Thymus (tissue), 11 donors: ENCODE results near the gene STXBP4. TPM values are rescaled to one million over a fixed set of nuclear protein-coding genes. Genes with fewer than 3 reads are reported as not detected.

Experiments
- DNase-seq, 9 donors: peaks; one replicate each; pipeline ENCODE4 v3.0.0-alpha.2; 2013; ENCODE audit warnings: low spot score in 9 of 9, low read depth in 6 of 9, missing footprints in 1 of 9
- H3K27ac ChIP-seq, 2 donors: one replicate each; pipeline ENCODE4 v1.5.1; 2013; ENCODE audit warnings: control low read depth in 1 of 2, low read depth in 1 of 2, low read length in 1 of 2, mild to moderate bottlenecking in 1 of 2, moderate library complexity in 1 of 2
- H3K27me3 ChIP-seq, 2 donors: one replicate each; pipeline ENCODE4 v1.5.1; 2013; ENCODE audit warnings: low read length in 1 of 2; ENCODE audit not compliant: control insufficient read depth in 2 of 2, insufficient read depth in 1 of 2
- H3K36me3 ChIP-seq, 2 donors: one replicate each; pipeline ENCODE4 v1.5.1; 2013; ENCODE audit warnings: low read length in 1 of 2, mild to moderate bottlenecking in 1 of 2, moderate library complexity in 1 of 2; ENCODE audit not compliant: control insufficient read depth in 2 of 2, insufficient read depth in 2 of 2
- H3K4me1 ChIP-seq, 2 donors: one replicate each; pipeline ENCODE4 v1.5.1; 2013; ENCODE audit warnings: low read length in 2 of 2; ENCODE audit not compliant: control insufficient read depth in 2 of 2, insufficient read depth in 2 of 2
- H3K4me3 ChIP-seq, 2 donors: one replicate each; pipeline ENCODE4 v1.5.1; 2013; ENCODE audit warnings: low read length in 2 of 2, control low read depth in 1 of 2, mild to moderate bottlenecking in 1 of 2
- H3K9me3 ChIP-seq, 2 donors: one replicate each; pipeline ENCODE4 v1.5.1; 2013; ENCODE audit warnings: low read length in 1 of 2, mild to moderate bottlenecking in 1 of 2; ENCODE audit not compliant: control insufficient read depth in 2 of 2, insufficient read depth in 1 of 2
- WGBS: extraction: QIAGEN DNeasy Blood & Tissue Kit; methylation state at CpG from one replicate; pipeline ENCODE4 v1.1.7; 2013; 5-methylcytosine and 5-hydroxymethylcytosine counted together
- polyA plus RNA-seq: library from polyadenylated mRNA; stranded (reverse); fragments of 200-250 nt; gene quantifications from one replicate; pipeline ENCODE4 v1.2.3, GENCODE V29; 2013
- total RNA-seq: library from RNA; stranded (reverse); fragments of 120-200 nt; gene quantifications from one replicate; pipeline ENCODE4 v1.2.4, GENCODE V29; 2013
- donor health status: healthy.

Gene STXBP4
- total and polyA plus RNA-seq, 2 donors, result 1.9 to 7.3 TPM

DNA sequence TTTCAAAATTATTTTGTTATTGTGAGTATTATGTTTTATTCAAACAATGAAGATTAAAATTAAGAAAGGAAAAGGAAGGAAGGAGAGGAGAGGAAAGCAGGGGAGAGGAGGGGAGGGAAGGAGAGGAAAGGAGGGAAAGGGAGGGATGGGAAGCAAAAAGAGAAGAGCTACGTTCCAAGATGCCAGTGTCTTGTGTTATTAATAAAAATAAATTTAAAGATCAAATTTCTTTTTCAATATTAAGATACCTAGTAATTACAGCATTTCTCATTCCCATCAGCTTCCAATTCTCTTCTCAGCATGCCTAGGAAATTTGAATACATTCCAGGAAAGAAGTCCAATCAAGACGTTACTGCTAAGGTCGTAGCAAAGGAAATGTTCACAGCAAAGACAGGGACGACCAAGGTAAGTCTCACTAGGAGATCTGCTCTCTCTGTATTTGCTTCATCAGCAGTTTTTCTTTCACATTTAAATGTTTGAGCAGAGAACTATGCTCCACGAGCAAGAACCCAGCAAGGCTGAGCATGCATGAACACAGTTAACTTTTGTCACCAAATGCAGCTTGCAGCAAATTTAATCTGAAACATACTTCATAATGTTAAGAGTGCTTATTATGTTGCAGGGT is 232.9 kb downstream of the STXBP4 start:
- H3K27me3 ChIP-seq, result no peaks in the 10 kb centered on the region
- WGBS, result 32% methylated on average over 5 of the region's 5 CpGs
- no peak for DNase-seq

GRCh38 chr17:55202896-55203295 is 234.3 kb downstream of the STXBP4 start:
- WGBS, result 89% methylated on average over 2 of the region's 2 CpGs
- no peaks in the 10 kb centered on the region for H3K4me1 ChIP-seq
- DNase-seq, result no peak
- H3K9me3 ChIP-seq, result no peaks in the 10 kb centered on the region
- no peak overlapping the region for H3K27ac ChIP-seq
- H3K4me3 ChIP-seq, result no peak overlapping the region
- H3K36me3 ChIP-seq, result no peaks in the 10 kb centered on the region
- no peaks in the 10 kb centered on the region for H3K27me3 ChIP-seq

More for the DNA sequence above, 232.9 kb downstream of the STXBP4 start:
- Histone ChIP-seq H3K4me3 (no peak overlapping the region), H3K9me3 (no peaks in the 10 kb centered on the region), H3K27ac (no peak overlapping the region), H3K36me3 (no peaks in the 10 kb centered on the region), H3K4me1 (no peaks in the 10 kb centered on the region)

DNA sequence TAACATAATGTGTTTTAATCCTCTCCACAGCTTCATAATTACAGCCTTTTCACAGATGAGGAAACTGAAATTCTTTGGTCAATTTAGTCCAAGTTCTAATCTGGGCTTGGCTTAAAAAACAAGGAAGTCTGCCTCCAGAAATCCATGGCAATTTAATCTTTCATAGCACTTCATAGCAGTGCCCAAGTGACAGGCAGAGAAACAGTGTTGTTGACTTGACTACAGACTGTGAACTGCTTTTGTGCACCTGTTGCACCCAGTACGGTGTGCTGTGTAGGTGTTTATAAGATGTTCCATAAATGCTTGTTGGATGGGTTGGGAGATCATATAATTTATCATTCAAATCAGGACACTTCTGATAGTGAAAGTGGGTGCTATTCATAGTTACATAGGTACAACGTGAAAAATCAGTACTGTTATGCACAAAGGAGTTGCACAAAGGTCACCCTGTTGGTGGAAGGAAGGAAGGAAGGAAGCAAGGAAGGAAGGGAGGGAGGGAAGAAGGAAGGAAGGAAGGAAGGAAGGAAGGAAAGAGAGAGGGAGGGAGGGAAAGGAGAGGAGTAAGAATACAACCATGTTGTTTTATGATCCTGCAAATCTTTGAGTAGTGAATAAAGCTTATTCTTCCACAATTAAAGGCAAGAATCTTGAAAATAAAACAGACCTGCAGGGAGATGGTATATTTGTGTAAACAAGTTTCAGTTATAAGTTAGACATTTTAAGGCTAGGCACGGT is 239.7 kb downstream of the STXBP4 start:
- Histone ChIP-seq H3K4me1 (no peaks in the 10 kb centered on the region), H3K36me3 (no peaks in the 10 kb centered on the region), H3K4me3 (no peak overlapping the region), H3K27ac (no peak overlapping the region), H3K9me3 (no peaks in the 10 kb centered on the region), H3K27me3 (no peaks in the 10 kb centered on the region)
- no peak for DNase-seq
- 91% methylated on average over 3 of the region's 3 CpGs for WGBS

DNA sequence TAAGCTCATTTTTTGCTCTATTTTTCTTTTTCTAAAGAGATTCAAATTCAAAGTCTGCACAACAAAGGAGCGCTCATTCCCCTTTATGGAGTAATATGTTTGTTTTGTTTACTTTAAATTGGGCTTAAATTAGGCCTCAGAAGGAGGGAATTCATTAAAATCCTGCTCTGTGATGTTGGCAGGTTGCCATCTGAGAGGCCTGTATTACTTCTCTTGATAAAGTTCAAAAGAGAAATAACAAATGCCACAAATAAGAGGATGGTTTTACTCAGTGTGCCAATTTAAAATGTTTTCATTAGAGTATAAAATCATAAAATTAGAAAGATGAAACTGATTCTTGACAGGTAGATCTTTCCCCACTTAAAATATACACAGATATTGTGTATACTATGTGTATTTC is 241.7 kb downstream of the STXBP4 start:
- Histone ChIP-seq H3K4me1 (no peaks in the 10 kb centered on the region), H3K9me3 (no peaks in the 10 kb centered on the region), H3K27ac (no peak overlapping the region), H3K27me3 (no peaks in the 10 kb centered on the region), H3K4me3 (no peak overlapping the region), H3K36me3 (no peaks in the 10 kb centered on the region)
- no peak for DNase-seq
- 100% methylated on average over 1 of the region's 1 CpG for WGBS

DNA sequence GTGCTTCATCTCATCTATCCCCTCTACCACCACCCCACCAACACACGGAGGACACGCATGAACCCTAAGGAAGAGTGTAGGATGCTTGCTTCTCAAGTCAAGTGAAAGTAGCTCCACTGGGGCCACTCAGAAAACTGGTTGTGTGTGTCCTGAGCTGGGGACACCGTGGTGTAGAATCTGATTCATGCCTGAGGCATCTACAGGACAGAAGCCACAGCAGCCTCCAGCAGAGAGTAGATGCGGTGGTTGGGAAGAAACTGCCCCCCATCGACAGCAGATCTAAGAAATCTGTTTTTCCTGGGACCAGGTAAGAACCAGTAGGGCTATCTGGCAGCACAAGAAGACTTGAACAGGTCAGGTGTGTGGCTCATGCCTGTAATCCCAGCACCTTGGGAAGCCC is 244.3 kb downstream of the STXBP4 start:
- Histone ChIP-seq H3K4me3 (no peak overlapping the region), H3K27ac (no peak overlapping the region), H3K36me3 (no peaks in the 10 kb centered on the region), H3K27me3 (no peaks in the 10 kb centered on the region), H3K9me3 (peaks cover 0 to 2% of the 10 kb centered on the region in 2 donors), H3K4me1 (no peaks in the 10 kb centered on the region)
- no peak for DNase-seq
- 96% methylated on average over 5 of the region's 5 CpGs for WGBS

DNA sequence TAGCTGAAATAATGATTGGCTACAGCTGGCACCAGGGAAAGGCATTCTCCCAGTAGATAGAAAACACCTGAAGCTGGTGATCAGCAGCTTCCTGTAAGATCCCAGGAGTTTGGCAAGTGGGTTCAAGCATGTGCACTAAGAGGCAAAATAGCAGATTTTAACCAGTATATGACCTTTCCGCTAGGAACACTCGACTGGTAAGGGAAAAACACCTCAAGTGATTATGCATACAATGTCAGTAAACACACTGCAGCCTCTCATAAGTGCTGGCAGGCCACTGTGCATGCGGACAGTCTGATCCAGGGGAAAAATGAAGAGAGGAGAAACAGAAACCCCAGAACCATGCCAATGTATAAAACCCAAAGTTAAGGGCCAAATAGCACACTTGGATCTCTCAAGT is 247.1 kb downstream of the STXBP4 start:
- no peak overlapping the region for H3K4me3 ChIP-seq
- no peaks in the 10 kb centered on the region for H3K27me3 ChIP-seq
- no peaks in the 10 kb centered on the region for H3K36me3 ChIP-seq
- 96% methylated on average over 3 of the region's 3 CpGs for WGBS
- H3K9me3 ChIP-seq, result peaks cover 0 to 2% of the 10 kb centered on the region in 2 donors
- H3K4me1 ChIP-seq, result no peaks in the 10 kb centered on the region
- H3K27ac ChIP-seq, result no peak overlapping the region
- DNase-seq, result no peak

DNA sequence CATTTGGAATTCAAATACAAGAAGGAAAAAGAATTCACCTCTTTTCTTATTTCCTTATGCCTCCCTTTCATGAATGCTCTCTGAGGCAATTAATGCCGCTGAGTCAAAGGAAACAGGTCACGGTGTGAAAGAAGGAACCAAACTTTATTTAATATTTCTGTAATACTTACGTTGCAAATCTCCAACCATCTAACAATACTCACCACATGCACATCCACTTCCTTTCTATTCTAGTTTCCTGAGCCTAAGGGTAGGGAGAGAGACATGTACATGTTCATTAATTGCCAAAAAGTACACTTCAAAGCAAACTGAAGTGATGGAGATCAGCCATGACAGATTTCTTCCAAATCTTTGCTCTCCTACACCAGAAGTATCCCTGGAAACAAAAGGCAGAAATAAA is 248.3 kb downstream of the STXBP4 start:
- Histone ChIP-seq H3K9me3 (peaks cover 0 to 2% of the 10 kb centered on the region in 2 donors), H3K4me1 (no peaks in the 10 kb centered on the region), H3K36me3 (no peaks in the 10 kb centered on the region), H3K4me3 (no peak overlapping the region), H3K27ac (no peak overlapping the region), H3K27me3 (no peaks in the 10 kb centered on the region)
- no peak for DNase-seq
- 17% methylated on average over 3 of the region's 3 CpGs for WGBS

DNA sequence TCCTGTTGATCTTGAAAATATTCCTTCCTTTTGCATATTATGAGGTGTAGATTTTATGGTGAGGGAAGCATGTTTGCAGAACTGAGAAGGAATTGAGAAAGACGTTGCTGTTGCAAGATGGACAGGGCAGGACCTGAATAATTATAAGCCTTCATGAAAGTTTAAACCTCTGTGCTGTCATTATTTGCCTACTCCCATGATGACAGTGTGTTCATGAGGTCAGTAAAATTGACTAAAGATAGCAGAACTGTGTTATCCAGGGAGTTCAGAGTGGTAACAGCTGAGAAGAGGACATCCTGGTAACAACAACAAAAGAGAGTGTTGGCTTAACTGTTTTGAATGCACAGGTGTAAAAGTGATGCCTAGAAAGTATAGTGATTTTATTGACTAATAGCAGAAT is 250.9 kb downstream of the STXBP4 start:
- H3K27me3 ChIP-seq, result no peaks in the 10 kb centered on the region
- no peak overlapping the region for H3K4me3 ChIP-seq
- H3K4me1 ChIP-seq, result no peaks in the 10 kb centered on the region
- peaks cover 0 to 2% of the 10 kb centered on the region in 2 donors for H3K9me3 ChIP-seq
- no peaks in the 10 kb centered on the region for H3K36me3 ChIP-seq
- no peak overlapping the region for H3K27ac ChIP-seq
- 84% methylated on average over 1 of the region's 1 CpG for WGBS
- no peak for DNase-seq

- H3K27ac ChIP-seq, result no peak overlapping the region
- no peaks in the 10 kb centered on the region for H3K27me3 ChIP-seq
- no peak overlapping the region for H3K4me3 ChIP-seq
- peaks cover 0 to 2% of the 10 kb centered on the region in 2 donors for H3K9me3 ChIP-seq
- no peaks in the 10 kb centered on the region for H3K36me3 ChIP-seq
- no peak for DNase-seq
- 85% methylated on average over 3 of the region's 3 CpGs for WGBS
- no peaks in the 10 kb centered on the region for H3K4me1 ChIP-seq
Observed at GRCh38 chr17:55219934-55220333, 251.4 kb downstream of the STXBP4 start.
